Hepatocyte (in vitro differentiated cells): ENCODE measurements around the gene EME1. TPM values are rescaled to one million over a fixed set of nuclear protein-coding genes. Genes with fewer than 3 reads are reported as not detected.

Source experiments
- DNase-seq: peaks from one replicate; pipeline ENCODE4 v3.0.0-alpha.2; 2016; ENCODE audit warnings: low spot score
- H2AFZ ChIP-seq: fragments of 200-600 bp; sonication (generic); 2 replicates; pipeline ENCODE4 v1.6.0; 2016; ENCODE audit warnings: antibody characterized with exemption, mild to moderate bottlenecking
- H3K27ac ChIP-seq: fragments of 200-600 bp; sonication (generic); 2 replicates; pipeline ENCODE4 v1.5.1; 2016; ENCODE audit warnings: mild to moderate bottlenecking
- H3K27me3 ChIP-seq: fragments of 200-600 bp; sonication (generic); 2 replicates; pipeline ENCODE4 v1.6.1; 2016
- H3K36me3 ChIP-seq: fragments of 200-600 bp; sonication (generic); replicated peaks from 2 replicates; pipeline ENCODE4 v1.5.1; 2016; ENCODE audit warnings: low read depth; ENCODE audit not compliant: insufficient read depth
- H3K4me1 ChIP-seq: fragments of 200-600 bp; sonication (generic); 2 replicates; pipeline ENCODE4 v1.5.1; 2016; ENCODE audit warnings: mild to moderate bottlenecking, moderate library complexity; ENCODE audit not compliant: insufficient read depth
- H3K4me2 ChIP-seq: fragments of 200-600 bp; sonication (generic); 2 replicates; pipeline ENCODE4 v1.6.0; 2016
- H3K4me3 ChIP-seq: fragments of 200-600 bp; sonication (generic); 2 replicates; pipeline ENCODE4 v1.5.1; 2016; ENCODE audit warnings: mild to moderate bottlenecking
- H3K79me2 ChIP-seq: fragments of 200-600 bp; sonication (generic); 2 replicates; pipeline ENCODE4 v1.6.0; 2017; ENCODE audit warnings: mild to moderate bottlenecking
- H3K9me2 ChIP-seq: fragments of 200-600 bp; sonication (generic); replicated peaks from 2 replicates; pipeline ENCODE4 v1.6.0; 2017; ENCODE audit warnings: mild to moderate bottlenecking; ENCODE audit not compliant: insufficient read depth
- H3K9me3 ChIP-seq: fragments of 200-600 bp; sonication (generic); 2 replicates; pipeline ENCODE4 v1.5.1; 2016; ENCODE audit warnings: low read depth, mild to moderate bottlenecking
- H4K20me1 ChIP-seq: fragments of 200-600 bp; sonication (generic); 2 replicates; pipeline ENCODE4 v1.6.0; 2016; ENCODE audit warnings: mild to moderate bottlenecking; ENCODE audit not compliant: insufficient read depth, poor library complexity, severe bottlenecking
- EZH2 ChIP-seq: fragments of 200-600 bp; sonication (generic); IDR thresholded peaks from 2 replicates; pipeline ENCODE4 v1.6.1; 2016; ENCODE audit warnings: antibody characterized with exemption, mild to moderate bottlenecking, borderline replicate concordance
- EZH2phosphoT487 ChIP-seq: fragments of 200-600 bp; sonication (generic); IDR thresholded peaks from one replicate; pipeline ENCODE4 v1.6.1; 2018; ENCODE audit warnings: antibody characterized with exemption, mild to moderate bottlenecking, low read depth, moderate library complexity; ENCODE audit not compliant: unreplicated experiment, severe bottlenecking
- WGBS: methylation state at CpG from one replicate; pipeline ENCODE4 v1.1.6; 2016; ENCODE audit warnings: low lambda C conversion rate; ENCODE audit errors: missing lambda C conversion rate; 5-methylcytosine and 5-hydroxymethylcytosine counted together
- polyA plus RNA-seq: library from polyadenylated mRNA; unstranded; fragments of >200 nt; fragmentation: Nextera tagmentation; extraction: Ambion mirVana; gene quantifications from 2 replicates; pipeline ENCODE4 v1.2.1, GENCODE V29; 2016
- total RNA-seq: library from RNA; depleted of rRNA; stranded (reverse); fragments of >200 nt; gene quantifications from 2 replicates; pipeline ENCODE4 v1.2.3, GENCODE V29; 2014
- TF ChIP-seq, protein P1 (sequence below): fragments of 200-600 bp; sonication (generic); IDR thresholded peaks from 2 replicates; pipeline ENCODE4 v1.5.1; 2016; ENCODE audit warnings: antibody characterized with exemption, mild to moderate bottlenecking; ENCODE audit not compliant: poor library complexity

The EME1 gene
- total and polyA plus RNA-seq, 2 experiments from 2014 or later = 2.1 to 5.1 TPM

- H4K20me1 ChIP-seq = no peaks in the 10 kb centered on the region
- peaks cover 37% of the 10 kb centered on the region for H3K79me2 ChIP-seq
- no peaks in the 10 kb centered on the region for H3K27me3 ChIP-seq
- H3K36me3 ChIP-seq = no peaks in the 10 kb centered on the region
- no peak overlapping the region for H3K4me3 ChIP-seq
- no peaks in the 10 kb centered on the region for H3K9me2 ChIP-seq
- no peaks in the 10 kb centered on the region for H3K9me3 ChIP-seq
- 77% methylated on average over 3 of the region's 3 CpGs for WGBS
- no peak for DNase-seq
- H2AFZ ChIP-seq = no peak overlapping the region
- H3K4me1 ChIP-seq = peaks cover 20% of the 10 kb centered on the region
- H3K27ac ChIP-seq = no peak overlapping the region
- H3K4me2 ChIP-seq = peak overlapping the region; percentile 100
- TF ChIP-seq, protein P1, sequence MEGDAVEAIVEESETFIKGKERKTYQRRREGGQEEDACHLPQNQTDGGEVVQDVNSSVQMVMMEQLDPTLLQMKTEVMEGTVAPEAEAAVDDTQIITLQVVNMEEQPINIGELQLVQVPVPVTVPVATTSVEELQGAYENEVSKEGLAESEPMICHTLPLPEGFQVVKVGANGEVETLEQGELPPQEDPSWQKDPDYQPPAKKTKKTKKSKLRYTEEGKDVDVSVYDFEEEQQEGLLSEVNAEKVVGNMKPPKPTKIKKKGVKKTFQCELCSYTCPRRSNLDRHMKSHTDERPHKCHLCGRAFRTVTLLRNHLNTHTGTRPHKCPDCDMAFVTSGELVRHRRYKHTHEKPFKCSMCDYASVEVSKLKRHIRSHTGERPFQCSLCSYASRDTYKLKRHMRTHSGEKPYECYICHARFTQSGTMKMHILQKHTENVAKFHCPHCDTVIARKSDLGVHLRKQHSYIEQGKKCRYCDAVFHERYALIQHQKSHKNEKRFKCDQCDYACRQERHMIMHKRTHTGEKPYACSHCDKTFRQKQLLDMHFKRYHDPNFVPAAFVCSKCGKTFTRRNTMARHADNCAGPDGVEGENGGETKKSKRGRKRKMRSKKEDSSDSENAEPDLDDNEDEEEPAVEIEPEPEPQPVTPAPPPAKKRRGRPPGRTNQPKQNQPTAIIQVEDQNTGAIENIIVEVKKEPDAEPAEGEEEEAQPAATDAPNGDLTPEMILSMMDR = no peak
- TF ChIP-seq EZH2 (no peak), EZH2phosphoT487 (no peak)
Observed at GRCh38 chr17:50347894-50348291, 25.1 kb upstream of the EME1 start.

- TF ChIP-seq, protein P1 = no peak
- TF ChIP-seq EZH2 (no peak), EZH2phosphoT487 (no peak)
- 74% methylated on average over 7 of the region's 7 CpGs for WGBS
Observed at GRCh38 chr17:50348522-50349242, 24.3 kb upstream of the EME1 start.

GRCh38 chr17:50349243-50349600 is 23.8 kb upstream of the EME1 start:
- Histone ChIP-seq H3K4me1 (peaks cover 20% of the 10 kb centered on the region), H3K27ac (no peak overlapping the region), H4K20me1 (no peaks in the 10 kb centered on the region), H3K4me2 (no peak overlapping the region), H3K4me3 (no peak overlapping the region), H3K9me2 (no peaks in the 10 kb centered on the region), H3K27me3 (no peaks in the 10 kb centered on the region), H3K9me3 (no peaks in the 10 kb centered on the region), H2AFZ (no peak overlapping the region), H3K79me2 (peaks cover 37% of the 10 kb centered on the region), H3K36me3 (no peaks in the 10 kb centered on the region)
- 99% methylated on average over 5 of the region's 5 CpGs for WGBS
- TF ChIP-seq, protein P1 = no peak
- TF ChIP-seq EZH2 (no peak), EZH2phosphoT487 (no peak)
- DNase-seq = peak; percentile 1

More at GRCh38 chr17:50348522-50349242, 24.3 kb upstream of the EME1 start:
- H2AFZ ChIP-seq = no peak overlapping the region
- H3K9me2 ChIP-seq = no peaks in the 10 kb centered on the region
- no peaks in the 10 kb centered on the region for H4K20me1 ChIP-seq
- no peak overlapping the region for H3K4me2 ChIP-seq
- H3K9me3 ChIP-seq = no peaks in the 10 kb centered on the region
- H3K27me3 ChIP-seq = no peaks in the 10 kb centered on the region
- no peaks in the 10 kb centered on the region for H3K36me3 ChIP-seq
- no peak overlapping the region for H3K4me3 ChIP-seq
- H3K79me2 ChIP-seq = peaks cover 37% of the 10 kb centered on the region
- peak; percentile 2 for DNase-seq
- no peak overlapping the region for H3K27ac ChIP-seq
- H3K4me1 ChIP-seq = peaks cover 20% of the 10 kb centered on the region
